Tibial nerve (tissue), 4 donors: Measurements from ENCODE around the gene AGTR2.

Source experiments
- EP300 ChIP-seq, 2 donors: sonication (generic); formaldehyde crosslinking; IDR thresholded peaks; one replicate each; pipeline ENCODE4 v1.6.1; 2017; ENCODE audit warnings: antibody characterized with exemption in 2 of 2, mild to moderate bottlenecking in 1 of 2
- POLR2A ChIP-seq, 2 donors: fragments of 450-650 bp; IDR thresholded peaks; one replicate each; pipeline ENCODE4 v1.6.1; 2017; ENCODE audit warnings: antibody characterized with exemption in 2 of 2, mild to moderate bottlenecking in 2 of 2, moderate library complexity in 2 of 2
- TF ChIP-seq, protein P1 (sequence below), 5 experiments: fragments of 200-600 bp in 3 of 5; fragments of 450-650 bp in 2 of 5; sonication (generic) in 3 of 5; IDR thresholded peaks; one replicate each; pipeline ENCODE4 v1.5.1; 2016 to 2019; ENCODE audit warnings: antibody characterized with exemption in 5 of 5, mild to moderate bottlenecking in 3 of 5, moderate library complexity in 2 of 5

GRCh38 chrX:116213262-116213661 lies 42.7 kb downstream of the AGTR2 start:
- TF ChIP-seq POLR2A (IDR thresholded peaks at IDR 0.05) (no peak), EP300 (IDR thresholded peaks at IDR 0.05) (no peak)
- TF ChIP-seq, protein P1, sequence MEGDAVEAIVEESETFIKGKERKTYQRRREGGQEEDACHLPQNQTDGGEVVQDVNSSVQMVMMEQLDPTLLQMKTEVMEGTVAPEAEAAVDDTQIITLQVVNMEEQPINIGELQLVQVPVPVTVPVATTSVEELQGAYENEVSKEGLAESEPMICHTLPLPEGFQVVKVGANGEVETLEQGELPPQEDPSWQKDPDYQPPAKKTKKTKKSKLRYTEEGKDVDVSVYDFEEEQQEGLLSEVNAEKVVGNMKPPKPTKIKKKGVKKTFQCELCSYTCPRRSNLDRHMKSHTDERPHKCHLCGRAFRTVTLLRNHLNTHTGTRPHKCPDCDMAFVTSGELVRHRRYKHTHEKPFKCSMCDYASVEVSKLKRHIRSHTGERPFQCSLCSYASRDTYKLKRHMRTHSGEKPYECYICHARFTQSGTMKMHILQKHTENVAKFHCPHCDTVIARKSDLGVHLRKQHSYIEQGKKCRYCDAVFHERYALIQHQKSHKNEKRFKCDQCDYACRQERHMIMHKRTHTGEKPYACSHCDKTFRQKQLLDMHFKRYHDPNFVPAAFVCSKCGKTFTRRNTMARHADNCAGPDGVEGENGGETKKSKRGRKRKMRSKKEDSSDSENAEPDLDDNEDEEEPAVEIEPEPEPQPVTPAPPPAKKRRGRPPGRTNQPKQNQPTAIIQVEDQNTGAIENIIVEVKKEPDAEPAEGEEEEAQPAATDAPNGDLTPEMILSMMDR (IDR thresholded peaks at IDR 0.05), result no peak
